Activated CD8-positive, alpha-beta memory T cell treated with anti-CD3 and anti-CD28 coated beads, Interleukin-2, amount 50 U/mL, for 4 hours (primary cell): Measurements from ENCODE around the gene PPP2R5E.

ENCODE experiments used
- DNase-seq: peaks from one replicate; pipeline ENCODE4 v3.0.0-alpha.2; 2020

The PPP2R5E gene

DNA sequence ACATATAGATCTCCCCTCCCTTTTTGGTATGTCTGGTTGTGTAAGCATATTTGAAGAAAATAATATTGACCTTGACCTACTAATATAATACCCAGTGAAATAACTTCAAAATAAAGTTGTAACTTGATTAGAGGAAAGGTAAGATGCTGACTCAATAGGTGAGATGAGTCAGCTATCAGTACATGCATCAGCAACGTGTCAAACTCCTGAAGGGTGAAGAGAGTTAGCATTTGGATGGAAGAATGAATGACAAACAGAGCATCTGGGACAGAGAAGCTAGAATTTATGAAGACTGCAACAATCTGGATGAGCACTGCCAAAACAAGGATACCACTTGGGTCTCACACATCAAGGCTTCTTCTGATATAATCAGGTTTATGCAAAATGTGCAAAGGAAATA is 74.9 kb downstream of the PPP2R5E start:
- no peak for DNase-seq

GRCh38 chr14:63467440-63468072 is 75.6 kb downstream of the PPP2R5E start:
- DNase-seq, result no peak

GRCh38 chr14:63465347-63465746 is 77.8 kb downstream of the PPP2R5E start:
- DNase-seq, result no peak

DNA sequence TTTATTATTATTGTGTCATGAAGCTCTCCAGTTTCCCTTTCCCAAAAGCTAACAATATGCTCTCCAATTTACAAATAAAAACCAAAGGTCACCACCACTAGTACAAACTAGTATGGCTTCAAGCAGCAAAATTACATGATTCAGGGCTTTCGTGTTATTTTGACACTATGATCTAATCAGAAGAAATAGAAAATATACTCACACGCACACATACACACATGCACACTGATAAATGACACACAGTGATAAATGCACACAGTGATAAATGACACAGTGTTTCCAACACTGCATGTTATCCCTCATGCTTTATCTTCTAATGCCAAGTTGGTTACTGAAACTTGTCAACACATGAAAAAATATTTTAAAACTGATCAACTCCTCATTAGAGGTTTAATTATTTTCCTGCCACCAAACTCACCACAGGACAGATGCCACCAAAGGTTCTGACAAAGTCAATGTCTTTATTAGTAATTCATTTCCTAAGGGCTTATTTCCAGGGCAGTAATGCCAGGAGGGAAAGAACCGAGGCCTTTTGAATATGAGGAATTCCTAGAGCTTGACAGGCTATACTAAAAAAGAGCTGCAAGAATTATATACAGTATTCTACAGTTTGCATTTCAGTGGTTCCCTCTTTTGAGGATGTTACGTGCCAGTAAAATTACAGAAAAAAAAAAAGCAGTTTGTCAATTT is 82.4 kb downstream of the PPP2R5E start:
- no peak for DNase-seq

- no peak for DNase-seq
Observed at GRCh38 chr14:63459738-63460137, 83.4 kb downstream of the PPP2R5E start.

GRCh38 chr14:63457498-63457897 is 85.7 kb downstream of the PPP2R5E start:
- no peak for DNase-seq

- no peak for DNase-seq
Observed at GRCh38 chr14:63454863-63455622, 88.1 kb downstream of the PPP2R5E start.

GRCh38 chr14:63454436-63454835 is 88.7 kb downstream of the PPP2R5E start:
- DNase-seq, result no peak

GRCh38 chr14:63453443-63453936 is 89.7 kb downstream of the PPP2R5E start:
- no peak for DNase-seq

DNA sequence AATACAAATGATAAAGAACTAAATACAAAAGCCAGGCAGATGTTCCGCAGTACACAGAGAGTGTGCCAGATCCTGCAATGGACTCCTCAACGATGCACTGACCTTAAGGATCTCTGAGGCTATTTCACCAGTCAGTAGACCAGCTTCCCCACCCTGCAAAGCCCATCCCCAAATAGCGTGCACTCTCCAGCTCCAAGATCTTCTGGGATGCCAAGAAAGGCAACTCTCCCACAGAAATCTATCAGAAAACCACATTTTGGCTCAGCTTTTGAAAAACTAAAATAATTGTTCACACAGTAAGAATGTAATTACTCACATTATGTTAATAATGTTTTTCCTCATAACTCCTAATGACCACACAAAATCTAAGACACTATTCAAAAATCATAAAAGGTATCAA is 90.4 kb downstream of the PPP2R5E start:
- no peak for DNase-seq

DNA sequence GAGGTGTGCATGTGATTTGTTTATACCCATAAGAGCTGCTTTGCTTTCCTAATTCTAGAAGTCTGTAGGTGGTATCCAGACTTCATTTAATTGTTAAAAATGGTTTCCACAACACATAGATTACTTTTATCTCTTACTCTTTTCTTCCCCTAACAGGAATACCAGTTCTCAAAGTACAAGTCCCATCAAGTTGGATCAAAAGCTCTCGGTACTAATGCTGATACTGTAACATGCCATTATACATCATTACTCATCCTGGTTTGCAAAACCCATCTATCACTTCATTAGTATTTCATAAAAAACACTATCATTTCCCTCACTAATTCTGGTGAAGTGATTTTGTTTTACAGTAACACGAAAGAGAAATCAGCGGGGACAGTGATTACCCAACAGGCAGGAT is 94.3 kb downstream of the PPP2R5E start:
- no peak for DNase-seq

DNA sequence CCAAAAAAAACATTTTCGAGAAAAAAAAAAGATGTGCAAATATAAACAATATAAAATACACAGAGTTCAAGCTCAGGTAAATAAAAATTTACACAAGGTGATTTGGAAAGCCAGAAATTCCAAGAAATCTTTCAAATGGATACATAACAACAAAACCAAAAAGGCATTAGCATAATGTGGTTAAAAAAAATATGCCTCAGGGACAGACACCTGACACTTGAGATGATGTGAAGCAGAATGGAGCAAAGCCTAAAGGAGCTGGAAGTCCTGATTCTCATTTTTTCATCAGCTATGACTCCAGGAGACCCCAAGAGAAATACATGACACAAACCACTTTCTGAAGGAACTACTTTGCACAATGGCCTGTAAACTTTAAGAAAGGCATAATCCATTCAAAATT is 98.6 kb downstream of the PPP2R5E start:
- no peak for DNase-seq

- no peak for DNase-seq
Observed at GRCh38 chr14:63443988-63444387, 99.2 kb downstream of the PPP2R5E start.

DNA sequence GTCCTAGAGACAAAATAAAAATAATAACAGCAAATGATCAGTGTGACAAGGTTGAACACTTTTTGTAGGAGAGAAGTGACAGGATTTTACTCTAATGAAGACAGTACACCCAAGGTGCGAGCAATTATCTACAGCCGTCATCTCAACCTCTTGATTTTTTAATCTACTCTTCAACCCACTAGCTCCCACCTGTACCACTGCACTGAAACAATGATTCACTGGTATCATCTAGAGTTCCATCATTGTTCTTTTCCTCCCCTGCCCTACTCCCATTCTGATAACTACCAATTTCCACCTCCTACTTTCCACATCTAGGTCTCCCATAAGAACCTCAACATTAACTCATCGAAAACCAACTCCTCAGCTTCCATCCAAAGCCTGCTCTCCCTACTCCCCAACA is 99.8 kb downstream of the PPP2R5E start:
- DNase-seq, result no peak

- DNase-seq, result peak; percentile 22
Observed at GRCh38 chr14:63438065-63438757, 105.0 kb downstream of the PPP2R5E start.

- DNase-seq, result no peak
Observed at GRCh38 chr14:63436286-63437098, 106.7 kb downstream of the PPP2R5E start.

GRCh38 chr14:63435838-63436237 is 107.3 kb downstream of the PPP2R5E start:
- no peak for DNase-seq

GRCh38 chr14:63435204-63435603 is 108.0 kb downstream of the PPP2R5E start:
- no peak for DNase-seq

DNA sequence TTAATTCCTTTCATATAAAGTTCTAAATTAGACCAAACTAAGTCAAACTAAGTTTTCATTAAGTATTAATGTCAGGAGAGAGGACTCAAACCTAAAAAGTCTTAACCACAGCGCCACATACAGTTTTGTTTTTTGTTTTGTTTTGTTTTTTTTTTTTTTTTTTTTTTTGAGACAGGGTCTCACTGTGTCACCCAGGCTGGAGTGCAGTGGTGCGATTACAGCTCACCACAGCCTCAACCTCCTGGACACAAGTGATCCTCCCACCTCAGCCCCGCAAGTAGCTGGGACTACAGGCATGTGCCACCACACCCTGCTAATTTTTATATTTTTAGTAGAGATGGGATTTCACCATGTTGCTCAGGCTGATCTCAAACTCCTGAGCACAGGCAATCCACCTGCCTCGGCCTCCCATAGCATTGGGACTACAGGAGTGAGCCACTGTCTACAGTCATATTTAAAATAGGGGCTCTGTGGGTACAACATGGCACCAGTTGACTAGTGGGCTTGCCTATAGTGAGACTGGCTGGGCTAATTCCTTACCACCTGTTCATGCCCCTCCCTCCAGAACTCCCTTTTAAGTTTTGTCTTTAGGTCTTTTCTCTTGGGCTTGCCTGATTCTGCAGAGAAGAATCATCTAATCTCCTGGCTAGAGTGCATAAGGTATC is 110.2 kb downstream of the PPP2R5E start:
- DNase-seq, result no peak

DNA sequence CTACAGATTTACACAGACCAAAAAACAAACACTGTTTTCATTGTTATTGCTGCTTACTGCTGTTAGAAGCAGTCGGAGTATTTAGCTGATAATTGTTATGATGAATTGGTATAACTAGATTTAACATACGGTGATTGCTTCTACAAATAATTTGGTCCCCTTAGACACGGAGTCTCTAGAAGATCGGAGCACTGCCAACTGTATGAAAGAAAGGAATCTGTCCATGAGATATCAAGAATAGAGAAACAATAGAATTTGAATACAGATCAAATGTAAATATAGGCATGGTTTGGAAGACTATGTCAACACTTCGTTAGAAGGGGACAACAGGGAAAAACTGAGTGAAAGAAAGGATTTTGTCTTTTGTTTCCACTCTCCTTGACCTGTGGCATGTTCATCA is 110.9 kb downstream of the PPP2R5E start:
- DNase-seq, result no peak

GRCh38 chr14:63431466-63431865 is 111.7 kb downstream of the PPP2R5E start:
- DNase-seq, result no peak

GRCh38 chr14:63428486-63428885 is 114.7 kb downstream of the PPP2R5E start:
- DNase-seq, result no peak
